Cardiac fibroblast (primary cell): Measurements from ENCODE around the gene PAX2.

Experiments
- DNase-seq, 2 donors: peaks; one replicate each; pipeline versions ENCODE4 v3.0.0 to v3.0.0-alpha.2; 2010; ENCODE audit warnings: low read depth in 2 of 2
- H3K4me3 ChIP-seq, 2 donors: replicated peaks in 1 of 2; 1 replicate in 1 of 2; 2 replicates in 1 of 2; pipeline ENCODE4 v1.5.1; 2011; ENCODE audit warnings: low read depth in 2 of 2, low read length in 2 of 2, mild to moderate bottlenecking in 2 of 2, moderate library complexity in 1 of 2
- CTCF ChIP-seq: IDR thresholded peaks from one replicate; pipeline ENCODE4 v1.5.1; 2011; ENCODE audit warnings: low read depth, mild to moderate bottlenecking, low read length, inconsistent platforms

PAX2 gene

DNA sequence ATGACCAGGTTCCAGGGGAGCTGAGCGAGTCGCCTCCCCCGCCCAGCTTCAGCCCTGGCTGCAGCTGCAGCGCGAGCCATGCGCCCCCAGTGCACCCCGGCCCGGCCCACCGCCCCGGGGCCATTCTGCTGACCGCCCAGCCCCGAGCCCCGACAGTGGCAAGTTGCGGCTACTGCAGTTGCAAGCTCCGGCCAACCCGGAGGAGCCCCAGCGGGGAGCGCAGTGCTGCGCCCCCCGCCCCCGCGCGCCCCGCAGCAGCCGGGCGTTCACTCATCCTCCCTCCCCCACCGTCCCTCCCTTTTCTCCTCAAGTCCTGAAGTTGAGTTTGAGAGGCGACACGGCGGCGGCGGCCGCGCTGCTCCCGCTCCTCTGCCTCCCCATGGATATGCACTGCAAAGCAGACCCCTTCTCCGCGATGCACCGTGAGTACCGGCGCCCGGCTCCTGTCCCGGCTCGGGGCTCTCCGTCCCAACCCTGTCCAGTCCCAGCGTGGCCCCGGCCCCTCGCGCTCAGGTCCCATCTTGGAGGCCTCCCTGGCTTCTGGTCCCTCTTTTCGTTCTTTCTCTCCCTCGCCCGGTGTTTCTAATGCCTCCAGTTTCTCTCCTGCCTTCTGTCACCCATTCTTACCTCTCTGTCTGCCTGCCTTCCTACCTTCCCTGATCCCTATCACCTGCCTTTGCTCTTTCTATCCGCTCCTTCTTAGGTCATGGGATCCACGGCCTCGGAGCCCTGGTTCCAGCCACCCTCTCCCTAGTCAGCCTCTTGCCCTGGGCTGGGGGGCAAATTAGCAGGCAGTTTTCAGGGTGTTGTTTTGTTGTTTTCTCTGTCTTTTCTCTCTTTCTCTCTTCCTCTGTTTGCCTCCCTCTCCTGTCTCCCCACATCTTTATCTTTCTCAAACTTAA, 751 bp downstream of the PAX2 start:
- no peak for DNase-seq
- no peak for TF ChIP-seq CTCF
- H3K4me3 ChIP-seq = no peak overlapping the region

GRCh38 chr10:100746784-100747455, 1.5 kb downstream of the PAX2 start:
- H3K4me3 ChIP-seq = no peak overlapping the region
- no peak for TF ChIP-seq CTCF

DNA sequence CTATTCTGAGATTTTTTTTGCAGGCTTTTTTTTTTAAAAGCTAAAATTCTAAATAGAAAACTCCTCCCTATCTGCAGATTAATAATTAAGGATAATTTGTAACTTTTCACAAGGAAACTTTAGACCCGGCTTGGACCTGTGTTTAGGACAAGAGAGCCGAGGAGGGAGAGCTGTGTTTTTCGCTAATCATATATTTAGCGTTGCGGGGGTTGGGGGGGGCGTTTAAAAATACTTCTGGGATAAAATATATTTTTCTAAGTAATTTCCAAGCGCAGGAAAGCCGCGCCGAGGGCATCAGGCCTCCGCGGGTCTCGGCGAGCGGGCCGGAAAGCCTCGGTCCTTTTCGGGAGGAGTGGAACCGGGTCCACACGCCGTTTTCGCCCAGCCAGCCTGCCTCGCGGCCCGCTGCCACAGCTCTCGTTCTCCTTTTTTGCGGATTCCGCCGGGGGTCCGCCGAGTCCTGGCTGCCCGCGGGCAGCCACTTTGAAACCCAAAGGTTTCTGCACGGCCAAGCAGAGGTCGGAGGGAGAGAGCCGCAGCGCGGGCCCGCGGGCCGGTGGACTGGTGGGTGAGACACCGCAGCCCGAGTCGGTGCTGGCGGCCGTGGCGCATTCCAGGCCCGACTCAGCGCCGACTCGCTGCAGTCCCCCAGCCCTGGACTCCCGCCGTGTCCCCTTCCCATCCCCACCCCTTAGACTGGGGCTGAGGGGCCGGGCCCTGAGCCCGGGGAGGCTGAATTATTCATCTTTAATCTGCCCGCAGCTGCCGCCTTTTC, 2.3 kb downstream of the PAX2 start:
- no peak for TF ChIP-seq CTCF
- no peak overlapping the region for H3K4me3 ChIP-seq
- DNase-seq = no peak

More at GRCh38 chr10:100746784-100747455, 1.5 kb downstream of the PAX2 start:
- DNase-seq = no peak

DNA sequence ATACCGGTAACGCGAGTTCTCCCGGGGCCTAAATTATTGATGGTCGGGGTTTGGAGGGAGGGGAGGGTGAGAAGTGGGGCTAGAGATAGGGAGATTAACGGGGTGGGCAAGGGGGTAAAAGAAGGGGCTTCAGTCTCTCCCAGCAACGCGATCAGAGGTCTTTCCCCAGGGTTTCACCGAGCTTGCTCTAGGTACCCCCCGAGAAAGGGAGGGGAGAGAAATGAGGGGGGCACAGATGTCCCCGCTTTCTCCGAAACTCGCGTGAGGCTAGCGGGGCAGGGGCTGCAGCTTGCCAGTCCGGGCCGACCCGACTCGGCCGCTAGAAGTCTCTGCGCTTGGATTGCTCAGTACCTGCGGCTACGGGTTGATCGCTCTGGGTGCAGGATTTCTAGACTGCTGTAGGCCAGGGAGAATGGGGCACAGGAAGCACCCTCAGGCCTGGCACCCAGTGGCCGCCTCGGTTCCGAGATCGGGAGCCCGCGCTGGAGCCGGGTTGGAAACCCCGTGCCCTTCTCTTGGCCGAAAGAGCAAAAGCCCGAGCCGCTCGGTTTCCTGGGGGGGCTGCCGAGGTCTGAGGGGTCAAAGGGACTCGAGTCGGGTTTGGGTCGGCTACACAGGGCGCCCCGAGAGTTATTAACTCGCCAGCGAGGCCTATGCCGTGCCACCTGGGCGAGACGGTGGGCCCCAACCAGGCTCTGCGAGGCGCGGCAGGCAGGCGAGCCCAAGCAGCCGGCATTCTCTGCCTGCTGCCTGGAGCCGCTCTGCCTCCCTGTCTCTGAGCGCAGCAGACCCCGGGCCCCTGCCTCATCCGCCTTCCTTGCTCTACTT, 3.1 kb downstream of the PAX2 start:
- no peak overlapping the region for H3K4me3 ChIP-seq
- no peak for DNase-seq

GRCh38 chr10:100749059-100749308, 3.6 kb downstream of the PAX2 start:
- H3K4me3 ChIP-seq = no peak overlapping the region
- no peak for TF ChIP-seq CTCF
- no peak for DNase-seq

More for the DNA sequence above, 3.1 kb downstream of the PAX2 start:
- TF ChIP-seq CTCF = no peak
